ENCODE measurements around the gene C4B.
"Not testable (repeated sequence)": the region's sequence is repeated elsewhere in the genome, so short reads cannot be mapped to it uniquely, and the experiment has no call there.

DNA sequence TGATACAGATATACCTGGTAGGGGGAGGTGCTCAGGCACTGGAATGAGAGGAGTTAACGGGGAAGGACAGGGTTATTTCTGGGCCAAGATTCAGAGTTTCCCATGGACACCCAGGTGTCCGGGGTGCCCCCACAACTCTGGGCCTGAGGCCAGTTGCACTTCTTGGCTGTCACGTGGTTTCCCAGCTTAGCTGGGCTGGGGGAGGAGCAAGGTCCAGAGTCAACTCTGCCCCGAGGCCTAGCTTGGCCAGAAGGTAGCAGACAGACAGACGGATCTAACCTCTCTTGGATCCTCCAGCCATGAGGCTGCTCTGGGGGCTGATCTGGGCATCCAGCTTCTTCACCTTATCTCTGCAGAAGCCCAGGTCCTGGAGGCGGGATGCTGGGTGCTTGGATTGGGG lies at the start of gene C4B:
- not testable (repeated sequence) for TF ChIP-seq POLR2AphosphoS5 (IDR thresholded peaks at IDR 0.05; ENCODE audit: low read depth, low read length); EZH2 (IDR thresholded peaks at IDR 0.05); RAD21 (IDR thresholded peaks at IDR 0.05; ENCODE audit: low read depth); CBX3 (IDR thresholded peaks at IDR 0.05; ENCODE audit: low read depth); POLR2A (IDR thresholded peaks at IDR 0.05; ENCODE audit: borderline replicate concordance, extremely low read depth, insufficient read depth, insufficient read length)
- TF ChIP-seq, protein P1, sequence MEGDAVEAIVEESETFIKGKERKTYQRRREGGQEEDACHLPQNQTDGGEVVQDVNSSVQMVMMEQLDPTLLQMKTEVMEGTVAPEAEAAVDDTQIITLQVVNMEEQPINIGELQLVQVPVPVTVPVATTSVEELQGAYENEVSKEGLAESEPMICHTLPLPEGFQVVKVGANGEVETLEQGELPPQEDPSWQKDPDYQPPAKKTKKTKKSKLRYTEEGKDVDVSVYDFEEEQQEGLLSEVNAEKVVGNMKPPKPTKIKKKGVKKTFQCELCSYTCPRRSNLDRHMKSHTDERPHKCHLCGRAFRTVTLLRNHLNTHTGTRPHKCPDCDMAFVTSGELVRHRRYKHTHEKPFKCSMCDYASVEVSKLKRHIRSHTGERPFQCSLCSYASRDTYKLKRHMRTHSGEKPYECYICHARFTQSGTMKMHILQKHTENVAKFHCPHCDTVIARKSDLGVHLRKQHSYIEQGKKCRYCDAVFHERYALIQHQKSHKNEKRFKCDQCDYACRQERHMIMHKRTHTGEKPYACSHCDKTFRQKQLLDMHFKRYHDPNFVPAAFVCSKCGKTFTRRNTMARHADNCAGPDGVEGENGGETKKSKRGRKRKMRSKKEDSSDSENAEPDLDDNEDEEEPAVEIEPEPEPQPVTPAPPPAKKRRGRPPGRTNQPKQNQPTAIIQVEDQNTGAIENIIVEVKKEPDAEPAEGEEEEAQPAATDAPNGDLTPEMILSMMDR (IDR thresholded peaks at IDR 0.05 in 2 of 3, conservative IDR thresholded peaks at IDR 0.05 in 1 of 3; ENCODE audit: borderline replicate concordance in 1 of 3, insufficient read depth in 1 of 3, low read depth in 2 of 3, low read length in 2 of 3), result not testable (repeated sequence)
- TF ChIP-seq, protein P2, sequence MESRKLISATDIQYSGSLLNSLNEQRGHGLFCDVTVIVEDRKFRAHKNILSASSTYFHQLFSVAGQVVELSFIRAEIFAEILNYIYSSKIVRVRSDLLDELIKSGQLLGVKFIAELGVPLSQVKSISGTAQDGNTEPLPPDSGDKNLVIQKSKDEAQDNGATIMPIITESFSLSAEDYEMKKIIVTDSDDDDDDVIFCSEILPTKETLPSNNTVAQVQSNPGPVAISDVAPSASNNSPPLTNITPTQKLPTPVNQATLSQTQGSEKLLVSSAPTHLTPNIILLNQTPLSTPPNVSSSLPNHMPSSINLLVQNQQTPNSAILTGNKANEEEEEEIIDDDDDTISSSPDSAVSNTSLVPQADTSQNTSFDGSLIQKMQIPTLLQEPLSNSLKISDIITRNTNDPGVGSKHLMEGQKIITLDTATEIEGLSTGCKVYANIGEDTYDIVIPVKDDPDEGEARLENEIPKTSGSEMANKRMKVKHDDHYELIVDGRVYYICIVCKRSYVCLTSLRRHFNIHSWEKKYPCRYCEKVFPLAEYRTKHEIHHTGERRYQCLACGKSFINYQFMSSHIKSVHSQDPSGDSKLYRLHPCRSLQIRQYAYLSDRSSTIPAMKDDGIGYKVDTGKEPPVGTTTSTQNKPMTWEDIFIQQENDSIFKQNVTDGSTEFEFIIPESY (IDR thresholded peaks at IDR 0.05; ENCODE audit: extremely low read depth, insufficient replicate concordance, low read length), result not testable (repeated sequence)

All from HCT116 (cell line).